ENCODE measurements around the gene TAPT1.

The TAPT1 gene

GRCh38 chr4:16140879-16141249 is 85.4 kb downstream of the TAPT1 start:
- Mint-ChIP-seq H3K4me1 (ENCODE audit: low read depth in 2 of 2) (no peaks in the 10 kb centered on the region), H3K9me3 (peaks cover 0 to 5% of the 10 kb centered on the region in 2 donors), H3K36me3 (ENCODE audit: insufficient read depth) (no peaks in the 10 kb centered on the region), H3K4me3 (no peak overlapping the region), H3K27me3 (peaks cover 52 to 58% of the 10 kb centered on the region in 2 donors), H3K27ac (no peak overlapping the region)
- no peak for DNase-seq
- no peak for ATAC-seq (replicated peaks)

GRCh38 chr4:16140231-16140878 is 85.9 kb downstream of the TAPT1 start:
- no peak overlapping the region for H3K27ac Mint-ChIP-seq
- DNase-seq (no peak), ATAC-seq (replicated peaks) (no peak)
- no peak overlapping the region for H3K4me3 Mint-ChIP-seq
- H3K36me3 Mint-ChIP-seq (ENCODE audit: insufficient read depth), result no peaks in the 10 kb centered on the region
- peaks cover 0 to 5% of the 10 kb centered on the region in 2 donors for H3K9me3 Mint-ChIP-seq
- H3K27me3 Mint-ChIP-seq, result peaks cover 52 to 62% of the 10 kb centered on the region in 2 donors
- no peaks in the 10 kb centered on the region for H3K4me1 Mint-ChIP-seq (ENCODE audit: low read depth in 2 of 2)

- no peak overlapping the region for H3K27ac Mint-ChIP-seq
Measured at GRCh38 chr4:16139066-16139945, 87.0 kb downstream of the TAPT1 start.

GRCh38 chr4:16136827-16137226 is 89.4 kb downstream of the TAPT1 start:
- Mint-ChIP-seq H3K4me3 (no peak overlapping the region), H3K9me3 (no peaks in the 10 kb centered on the region)
- no peak for ATAC-seq (replicated peaks)

More at GRCh38 chr4:16139066-16139945, 87.0 kb downstream of the TAPT1 start:
- peaks cover 0 to 5% of the 10 kb centered on the region in 2 donors for H3K9me3 Mint-ChIP-seq
- no peak for DNase-seq
- H3K36me3 Mint-ChIP-seq (ENCODE audit: insufficient read depth), result no peaks in the 10 kb centered on the region
- H3K4me1 Mint-ChIP-seq (ENCODE audit: low read depth in 2 of 2), result no peaks in the 10 kb centered on the region
- ATAC-seq (replicated peaks), result no peak
- H3K27me3 Mint-ChIP-seq, result peaks cover 57 to 69% of the 10 kb centered on the region in 2 donors
- no peak overlapping the region for H3K4me3 Mint-ChIP-seq

GRCh38 chr4:16136311-16136710 is 90.0 kb downstream of the TAPT1 start:
- Mint-ChIP-seq H3K4me1 (ENCODE audit: low read depth in 2 of 2) (no peaks in the 10 kb centered on the region), H3K9me3 (no peaks in the 10 kb centered on the region), H3K4me3 (no peak overlapping the region), H3K27ac (no peak overlapping the region), H3K27me3 (peaks cover 56 to 72% of the 10 kb centered on the region in 2 donors), H3K36me3 (ENCODE audit: insufficient read depth) (no peaks in the 10 kb centered on the region)
- DNase-seq, result no peak
- ATAC-seq (replicated peaks), result no peak

More at GRCh38 chr4:16136827-16137226, 89.4 kb downstream of the TAPT1 start:
- peaks cover 62 to 77% of the 10 kb centered on the region in 2 donors for H3K27me3 Mint-ChIP-seq
- DNase-seq, result no peak
- H3K4me1 Mint-ChIP-seq (ENCODE audit: low read depth in 2 of 2), result no peaks in the 10 kb centered on the region
- H3K36me3 Mint-ChIP-seq (ENCODE audit: insufficient read depth), result no peaks in the 10 kb centered on the region
- H3K27ac Mint-ChIP-seq, result no peak overlapping the region

- ATAC-seq (replicated peaks), result no peak
Measured at GRCh38 chr4:16133406-16133805, 92.9 kb downstream of the TAPT1 start.

GRCh38 chr4:16131293-16131692 is 95.0 kb downstream of the TAPT1 start:
- Mint-ChIP-seq H3K27me3 (peaks cover 30 to 39% of the 10 kb centered on the region in 2 donors), H3K4me3 (no peak overlapping the region), H3K36me3 (ENCODE audit: insufficient read depth) (no peaks in the 10 kb centered on the region), H3K9me3 (no peaks in the 10 kb centered on the region), H3K4me1 (ENCODE audit: low read depth in 2 of 2) (no peaks in the 10 kb centered on the region), H3K27ac (no peak overlapping the region)
- ATAC-seq (replicated peaks), result no peak
- no peak for DNase-seq

More at GRCh38 chr4:16133406-16133805, 92.9 kb downstream of the TAPT1 start:
- no peaks in the 10 kb centered on the region for H3K9me3 Mint-ChIP-seq
- H3K36me3 Mint-ChIP-seq (ENCODE audit: insufficient read depth), result no peaks in the 10 kb centered on the region
- H3K4me3 Mint-ChIP-seq, result no peak overlapping the region
- no peaks in the 10 kb centered on the region for H3K4me1 Mint-ChIP-seq (ENCODE audit: low read depth in 2 of 2)
- DNase-seq, result no peak
- H3K27me3 Mint-ChIP-seq, result peaks cover 45 to 52% of the 10 kb centered on the region in 2 donors
- no peak overlapping the region for H3K27ac Mint-ChIP-seq

GRCh38 chr4:16129336-16129735 is 96.9 kb downstream of the TAPT1 start:
- no peak overlapping the region for H3K27ac Mint-ChIP-seq
- H3K36me3 Mint-ChIP-seq (ENCODE audit: insufficient read depth), result no peaks in the 10 kb centered on the region
- DNase-seq (no peak), ATAC-seq (replicated peaks) (no peak)
- peaks cover 32 to 40% of the 10 kb centered on the region in 2 donors for H3K27me3 Mint-ChIP-seq
- H3K9me3 Mint-ChIP-seq, result no peaks in the 10 kb centered on the region
- no peak overlapping the region for H3K4me3 Mint-ChIP-seq
- peaks cover 0 to 3% of the 10 kb centered on the region in 2 donors for H3K4me1 Mint-ChIP-seq (ENCODE audit: low read depth in 2 of 2)

- no peaks in the 10 kb centered on the region for H3K9me3 Mint-ChIP-seq
- H3K36me3 Mint-ChIP-seq (ENCODE audit: insufficient read depth), result no peaks in the 10 kb centered on the region
- peaks cover 29 to 34% of the 10 kb centered on the region in 2 donors for H3K27me3 Mint-ChIP-seq
- no peak overlapping the region for H3K4me3 Mint-ChIP-seq
- no peak overlapping the region for H3K27ac Mint-ChIP-seq
- ATAC-seq (replicated peaks), result no peak
- DNase-seq, result no peak
- H3K4me1 Mint-ChIP-seq (ENCODE audit: low read depth in 2 of 2), result peaks cover 0 to 3% of the 10 kb centered on the region in 2 donors
Measured at GRCh38 chr4:16126714-16127113, 99.6 kb downstream of the TAPT1 start.

- H3K27ac Mint-ChIP-seq, result no peak overlapping the region
- peaks cover 32 to 33% of the 10 kb centered on the region in 2 donors for H3K27me3 Mint-ChIP-seq
- ATAC-seq (replicated peaks) (no peak), DNase-seq (no peak)
- no peak overlapping the region for H3K4me3 Mint-ChIP-seq
- peaks cover 0 to 4% of the 10 kb centered on the region in 2 donors for H3K4me1 Mint-ChIP-seq (ENCODE audit: low read depth in 2 of 2)
- H3K9me3 Mint-ChIP-seq, result no peaks in the 10 kb centered on the region
- no peaks in the 10 kb centered on the region for H3K36me3 Mint-ChIP-seq (ENCODE audit: insufficient read depth)
Measured at GRCh38 chr4:16125571-16126445, 100.5 kb downstream of the TAPT1 start.

- H3K9me3 Mint-ChIP-seq, result no peaks in the 10 kb centered on the region
- H3K27me3 Mint-ChIP-seq, result peaks cover 29 to 36% of the 10 kb centered on the region in 2 donors
- peaks cover 0 to 6% of the 10 kb centered on the region in 2 donors for H3K4me1 Mint-ChIP-seq (ENCODE audit: low read depth in 2 of 2)
- ATAC-seq (replicated peaks) (no peak), DNase-seq (no peak)
- no peaks in the 10 kb centered on the region for H3K36me3 Mint-ChIP-seq (ENCODE audit: insufficient read depth)
- H3K27ac Mint-ChIP-seq, result no peak overlapping the region
- no peak overlapping the region for H3K4me3 Mint-ChIP-seq
Measured at GRCh38 chr4:16124232-16124631, 102.0 kb downstream of the TAPT1 start.

- no peak overlapping the region for H3K4me3 Mint-ChIP-seq
- no peak overlapping the region for H3K27ac Mint-ChIP-seq
- peaks cover 27 to 36% of the 10 kb centered on the region in 2 donors for H3K27me3 Mint-ChIP-seq
- H3K9me3 Mint-ChIP-seq, result no peaks in the 10 kb centered on the region
- no peaks in the 10 kb centered on the region for H3K36me3 Mint-ChIP-seq (ENCODE audit: insufficient read depth)
- ATAC-seq (replicated peaks) (no peak), DNase-seq (no peak)
- peaks cover 0 to 6% of the 10 kb centered on the region in 2 donors for H3K4me1 Mint-ChIP-seq (ENCODE audit: low read depth in 2 of 2)
Measured at GRCh38 chr4:16123356-16124084, 102.8 kb downstream of the TAPT1 start.

Measured in effector memory CD8-positive, alpha-beta T cell (primary cell).